Measurements from ENCODE around the gene SUFU.

Gene SUFU

DNA sequence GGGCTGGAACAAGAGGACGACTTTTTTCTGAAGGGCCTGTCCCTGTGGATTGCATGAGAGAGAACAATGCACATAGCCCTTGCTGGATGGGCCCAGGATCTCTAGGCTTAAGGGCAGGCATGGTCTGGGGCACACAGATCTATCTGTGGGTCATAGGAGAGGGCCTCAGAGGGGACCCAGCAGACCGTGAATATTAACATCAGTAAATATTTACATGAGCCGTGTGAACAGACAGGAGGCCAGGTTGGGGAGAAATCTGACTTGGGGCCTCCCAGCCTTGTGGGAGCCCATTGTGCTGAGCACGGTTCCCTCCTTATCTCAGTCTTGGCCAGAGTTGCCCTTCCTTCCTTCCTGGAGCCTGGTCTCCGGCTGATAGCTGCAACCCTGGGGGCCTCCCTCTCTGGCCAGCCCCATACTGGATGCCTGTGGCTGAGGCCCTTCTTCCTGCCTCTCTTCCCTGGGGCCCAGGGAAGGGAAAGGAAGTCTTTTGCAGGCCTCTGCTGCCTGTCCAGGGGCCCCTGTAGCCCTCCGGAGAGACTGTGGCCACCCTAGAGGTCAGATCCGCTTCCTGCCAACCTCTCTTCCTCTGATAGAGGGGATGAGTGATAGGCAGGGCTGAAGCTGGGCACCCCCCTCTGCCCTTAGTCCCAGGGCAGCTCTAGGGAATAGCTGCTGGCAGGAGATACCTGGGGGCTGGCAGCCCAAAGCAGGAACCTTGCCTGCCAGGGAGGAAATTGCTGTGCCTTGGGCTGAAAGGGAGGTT is 96.0 kb downstream of the SUFU start:
- no peak for DNase-seq

DNA sequence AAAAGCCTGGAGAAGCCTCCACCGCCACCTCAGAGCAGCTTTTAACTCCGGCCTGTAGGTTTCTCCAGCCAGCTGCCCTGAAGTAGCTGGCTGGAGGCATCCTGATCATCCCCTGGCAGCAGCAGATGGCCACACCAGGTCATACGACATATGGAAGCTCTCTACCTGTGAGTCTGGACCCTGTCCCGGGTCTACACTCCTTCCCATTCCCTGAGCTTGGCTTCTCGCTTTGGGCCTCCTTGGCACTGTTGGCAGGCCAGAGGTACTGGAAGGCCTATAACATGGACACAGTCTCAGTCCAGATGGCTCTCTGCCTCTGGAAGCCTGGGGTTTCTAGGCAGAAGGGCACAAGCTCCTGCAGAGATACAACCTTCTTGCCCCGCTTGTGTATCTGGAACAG is 97.0 kb downstream of the SUFU start:
- no peak for DNase-seq

DNA sequence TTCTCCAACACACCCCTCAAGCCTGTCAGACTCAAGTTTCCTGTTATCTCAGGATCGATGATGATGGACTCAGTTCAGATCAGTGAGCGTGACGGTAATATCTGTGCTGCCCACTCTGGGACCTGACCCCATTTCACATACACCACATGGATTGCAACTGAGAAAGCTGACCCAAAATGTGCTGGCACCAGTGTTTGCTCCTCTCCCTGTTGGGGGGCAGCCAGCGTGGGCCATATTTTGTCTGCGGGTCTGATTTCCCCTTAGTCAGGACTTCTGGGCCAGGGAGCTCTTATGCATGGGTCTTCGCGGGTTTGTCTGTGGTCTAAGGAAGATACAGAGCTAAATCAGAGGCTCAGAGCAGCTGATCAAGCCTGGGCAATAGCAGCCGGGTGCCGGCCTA is 97.9 kb downstream of the SUFU start:
- no peak for DNase-seq

DNA sequence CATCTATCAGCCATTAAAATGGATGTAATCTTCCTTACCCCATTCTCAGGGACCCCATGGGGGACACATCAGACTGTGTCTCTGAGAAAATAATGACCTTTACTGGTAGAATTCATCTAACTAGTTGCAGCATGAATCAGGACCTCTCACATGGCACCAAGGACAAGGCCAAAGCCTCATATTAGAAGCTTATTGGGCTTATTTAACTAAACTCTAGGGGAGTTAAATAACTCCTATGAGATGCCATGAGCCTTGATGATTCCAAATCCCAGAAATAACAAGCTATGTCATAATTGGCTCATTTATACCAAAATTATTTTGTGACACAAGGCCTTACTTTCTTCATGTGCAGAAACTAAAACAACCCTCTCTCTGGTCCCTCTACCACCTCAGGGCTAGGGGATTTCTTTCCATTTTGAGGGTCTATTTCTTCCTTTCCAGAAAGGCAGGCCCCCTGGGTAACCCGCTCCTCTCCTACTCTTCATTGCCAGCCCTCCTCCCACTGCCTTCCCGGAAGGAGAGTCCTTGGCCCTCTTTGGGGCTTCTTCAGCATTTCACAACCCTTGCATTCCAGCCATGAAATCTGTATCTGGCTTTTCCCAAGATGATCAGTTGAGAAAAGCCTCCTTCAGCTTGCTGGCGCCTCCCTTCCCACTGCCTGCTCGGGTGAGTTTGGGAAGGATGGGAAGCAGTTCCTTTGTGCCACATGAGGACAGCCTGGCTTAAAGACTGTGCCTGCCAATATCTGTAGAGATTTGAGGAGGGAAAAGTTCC is 98.7 kb downstream of the SUFU start:
- DNase-seq = no peak

DNA sequence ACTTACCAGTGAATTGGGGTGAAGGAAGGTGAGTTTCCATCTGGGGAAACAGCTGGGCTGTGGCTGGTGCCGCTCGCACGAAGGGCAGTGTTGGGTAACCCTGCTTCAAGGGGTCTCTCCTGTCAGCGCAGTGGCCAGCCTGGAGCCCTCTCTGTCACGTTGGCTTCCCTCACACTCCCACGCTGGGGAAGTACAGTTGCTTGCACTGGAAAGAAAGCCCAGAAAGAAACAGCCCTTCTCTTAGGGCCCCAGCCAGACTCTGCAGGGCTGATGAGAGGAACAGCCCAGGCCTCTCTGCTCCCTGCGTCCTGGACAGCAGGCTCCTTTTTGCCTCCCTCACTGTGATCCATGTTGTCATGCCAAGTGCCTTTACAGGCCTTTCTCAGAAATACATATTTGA is 100.2 kb downstream of the SUFU start:
- DNase-seq = no peak

DNA sequence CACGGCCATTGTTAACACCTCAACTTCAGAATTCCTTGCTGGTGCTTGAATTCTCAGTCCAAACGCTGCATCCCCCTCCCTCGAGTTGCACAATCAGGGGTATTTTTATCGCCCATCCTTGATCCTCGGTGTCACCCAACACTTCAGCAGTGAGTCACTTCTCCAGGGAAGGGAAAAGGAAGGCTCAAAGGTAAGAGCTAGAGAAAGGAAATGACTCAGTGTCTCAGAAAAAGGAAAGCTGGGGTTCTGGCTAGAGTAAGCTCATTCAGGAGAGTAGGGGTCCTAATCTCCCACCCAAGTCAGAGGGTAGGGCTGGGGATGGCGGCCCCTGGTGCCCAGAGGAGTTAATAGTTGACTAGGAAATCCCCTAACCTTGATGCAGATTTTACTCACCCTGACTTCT is 100.7 kb downstream of the SUFU start:
- no peak for DNase-seq

DNA sequence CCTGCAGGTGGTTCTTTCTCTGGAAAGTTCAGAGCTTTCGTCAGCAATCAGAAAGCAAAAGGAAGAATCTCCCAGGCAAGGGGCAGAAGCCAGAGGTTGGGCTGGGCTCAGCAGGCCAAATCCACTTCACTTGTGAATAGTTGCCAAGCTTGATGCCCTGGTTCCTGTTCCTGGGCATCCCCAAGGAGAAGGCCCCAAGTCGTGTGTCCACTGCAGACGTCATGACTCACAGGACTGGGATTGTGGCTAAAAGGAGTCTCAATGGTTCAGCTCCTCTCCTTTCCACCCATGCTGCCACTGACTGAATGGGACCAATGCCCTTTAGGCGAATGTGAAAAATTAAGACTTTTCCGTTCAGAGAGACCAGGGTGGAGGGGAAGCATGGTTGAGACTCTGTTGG is 101.9 kb downstream of the SUFU start:
- no peak for DNase-seq

DNA sequence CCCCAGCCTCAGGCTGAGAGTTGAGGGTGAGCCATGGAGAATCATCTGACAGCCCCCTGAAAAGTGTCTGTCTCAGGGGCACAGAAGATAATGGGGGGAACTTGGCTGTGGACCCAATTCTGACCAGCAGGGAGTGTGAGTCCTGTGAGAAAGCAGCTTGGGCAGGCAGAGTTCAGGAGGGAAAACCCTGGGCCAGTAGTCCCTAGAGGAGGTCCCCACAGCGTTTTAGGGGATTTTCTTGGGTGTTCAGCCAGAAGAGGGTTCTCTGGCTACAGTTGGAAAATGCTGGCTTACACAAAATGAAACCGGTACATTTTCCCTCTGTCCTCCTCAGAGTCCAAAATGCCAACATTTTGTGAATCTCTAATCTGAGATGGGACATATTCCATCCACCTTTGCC is 104.7 kb downstream of the SUFU start:
- no peak for DNase-seq

DNA sequence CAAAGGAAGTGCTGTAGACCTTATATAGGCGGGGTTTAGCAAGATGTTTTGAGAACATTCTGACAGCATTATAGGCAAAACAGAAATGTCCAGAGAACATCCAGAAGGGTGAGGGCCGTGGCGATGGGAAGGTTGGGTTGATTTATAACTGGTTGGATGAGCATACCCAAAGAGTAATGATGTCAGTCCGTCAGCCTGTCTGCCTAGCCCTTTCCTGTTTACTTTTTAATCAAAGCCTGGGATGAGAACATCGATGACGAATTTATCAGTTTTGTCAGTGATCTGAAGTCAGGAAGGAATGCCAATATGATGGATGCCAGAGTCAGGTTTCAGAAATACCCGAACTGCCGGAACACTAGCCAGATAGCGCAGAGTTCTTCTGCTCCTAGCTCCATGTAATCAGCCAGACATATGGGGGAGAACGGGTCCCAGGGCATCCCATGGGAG is 106.7 kb downstream of the SUFU start:
- no peak for DNase-seq

DNA sequence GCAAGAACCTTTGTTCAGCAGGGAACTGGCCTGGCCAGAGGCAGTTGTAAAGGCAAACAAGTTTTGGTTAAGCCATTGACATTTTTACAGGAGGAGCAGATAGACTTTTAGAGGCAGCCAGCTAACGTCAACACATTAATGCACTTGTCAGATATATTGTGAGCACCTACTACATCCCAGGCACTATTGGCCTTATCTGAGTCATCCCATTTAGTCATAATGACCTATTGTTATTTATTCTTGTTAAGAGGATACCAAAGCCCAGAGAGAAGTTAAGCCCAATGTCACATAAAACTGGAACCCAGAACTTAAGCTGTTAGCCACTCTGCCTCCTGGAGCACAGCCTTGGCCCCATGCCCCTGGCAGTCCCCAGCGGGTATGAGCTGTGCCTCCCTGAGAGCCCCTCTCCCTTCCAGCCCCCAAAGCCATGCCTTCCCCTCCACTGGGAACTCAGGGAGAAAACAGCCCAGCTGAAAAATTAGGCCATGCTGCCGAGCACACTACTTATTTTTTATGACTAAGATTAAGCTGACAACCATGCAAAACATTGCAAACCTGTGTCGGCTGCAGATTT is 107.8 kb downstream of the SUFU start:
- no peak for DNase-seq

DNA sequence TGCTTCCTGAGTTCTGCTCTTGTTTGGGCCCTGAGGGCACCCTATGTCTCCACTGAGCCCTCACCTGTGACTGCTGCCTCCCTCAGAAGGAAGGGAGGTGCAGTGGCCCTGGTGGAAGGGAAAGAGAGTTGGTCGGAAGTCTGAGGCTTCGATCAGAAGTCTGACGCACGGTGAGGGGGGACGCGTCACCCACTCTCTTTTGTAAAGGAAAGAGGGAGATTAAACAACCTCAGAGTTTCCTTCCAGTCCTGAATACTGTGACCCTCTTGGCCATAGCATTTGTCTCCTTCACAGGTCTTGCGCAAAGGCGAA is 109.1 kb downstream of the SUFU start:
- no peak for DNase-seq

DNA sequence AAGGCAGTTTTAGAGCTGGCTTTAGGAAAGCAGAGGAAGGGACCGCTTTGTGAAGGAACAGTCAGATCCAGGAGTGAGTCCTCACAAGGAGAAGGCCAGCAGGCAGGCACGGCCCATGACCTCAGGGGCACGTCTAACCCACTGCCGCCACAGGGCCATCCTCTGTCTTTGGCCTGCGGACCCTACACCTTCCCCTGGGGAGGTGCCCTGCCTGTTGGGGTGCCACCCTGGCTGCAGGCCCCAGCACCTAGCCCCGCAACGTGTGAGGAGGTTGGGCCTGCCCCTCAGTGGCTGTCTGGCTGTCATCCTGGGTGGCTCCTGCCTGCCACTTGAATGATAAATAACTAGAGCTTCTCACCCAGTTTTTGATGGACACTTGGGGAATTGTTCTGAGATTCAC is 109.5 kb downstream of the SUFU start:
- no peak for DNase-seq

DNA sequence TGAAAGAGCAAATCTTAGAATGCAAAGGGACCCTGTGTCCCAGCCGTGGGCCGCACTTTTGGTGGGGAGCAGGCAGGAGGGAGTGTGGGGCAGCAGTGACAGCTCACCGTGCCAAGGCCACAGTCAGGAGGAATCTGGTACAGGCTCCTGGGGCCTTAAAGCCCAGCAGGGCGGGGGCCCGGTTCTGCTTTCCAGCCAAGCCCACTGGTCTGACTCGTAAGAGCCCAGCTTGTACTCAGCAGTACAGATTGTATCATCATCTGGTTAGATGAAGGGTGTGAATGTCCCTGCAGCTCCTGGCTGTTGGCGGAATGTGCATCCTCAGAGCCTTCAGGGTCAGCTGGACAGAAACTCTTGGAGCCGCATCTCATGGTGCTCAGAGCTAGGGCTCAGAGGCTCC is 110.0 kb downstream of the SUFU start:
- no peak for DNase-seq

DNA sequence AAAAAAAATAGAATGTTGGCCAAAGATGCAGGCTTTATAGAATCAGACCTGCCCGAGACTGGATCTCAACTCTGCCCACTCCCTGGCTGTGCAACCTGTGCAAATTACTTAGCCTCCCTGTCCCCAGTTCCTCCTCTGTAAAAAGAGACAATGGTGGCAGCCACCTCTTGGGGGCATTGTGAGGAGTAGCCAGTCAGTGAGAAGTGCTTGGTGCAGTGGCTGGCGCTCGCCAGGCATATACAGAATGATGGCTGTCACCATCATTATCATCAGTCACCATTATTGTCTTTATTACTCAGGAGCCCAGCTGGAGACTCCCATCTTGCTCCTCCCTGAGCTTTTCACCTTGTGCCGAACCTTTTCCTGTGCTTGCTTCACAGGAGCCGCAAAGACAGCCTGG is 111.1 kb downstream of the SUFU start:
- DNase-seq = no peak

DNA sequence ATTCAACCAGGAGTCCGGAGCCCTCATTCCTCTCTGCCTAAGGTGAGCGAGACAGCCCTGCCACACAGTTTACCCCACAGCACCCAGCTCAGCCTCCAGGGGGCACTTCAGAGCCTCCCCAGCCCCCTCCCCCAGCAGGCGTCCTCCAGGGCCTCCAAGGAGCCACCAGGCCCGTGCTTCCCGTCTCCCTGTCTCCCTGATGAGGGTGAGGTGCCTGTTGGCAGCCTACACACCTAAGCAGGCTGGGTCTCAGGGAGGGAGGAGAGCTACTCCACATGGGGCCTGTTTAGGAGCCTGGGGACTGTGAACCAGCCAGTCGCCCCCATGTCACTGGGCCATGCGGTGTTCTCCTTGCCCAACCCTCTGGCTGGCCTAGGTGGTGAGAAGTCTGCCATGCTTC is 111.6 kb downstream of the SUFU start:
- DNase-seq = no peak

DNA sequence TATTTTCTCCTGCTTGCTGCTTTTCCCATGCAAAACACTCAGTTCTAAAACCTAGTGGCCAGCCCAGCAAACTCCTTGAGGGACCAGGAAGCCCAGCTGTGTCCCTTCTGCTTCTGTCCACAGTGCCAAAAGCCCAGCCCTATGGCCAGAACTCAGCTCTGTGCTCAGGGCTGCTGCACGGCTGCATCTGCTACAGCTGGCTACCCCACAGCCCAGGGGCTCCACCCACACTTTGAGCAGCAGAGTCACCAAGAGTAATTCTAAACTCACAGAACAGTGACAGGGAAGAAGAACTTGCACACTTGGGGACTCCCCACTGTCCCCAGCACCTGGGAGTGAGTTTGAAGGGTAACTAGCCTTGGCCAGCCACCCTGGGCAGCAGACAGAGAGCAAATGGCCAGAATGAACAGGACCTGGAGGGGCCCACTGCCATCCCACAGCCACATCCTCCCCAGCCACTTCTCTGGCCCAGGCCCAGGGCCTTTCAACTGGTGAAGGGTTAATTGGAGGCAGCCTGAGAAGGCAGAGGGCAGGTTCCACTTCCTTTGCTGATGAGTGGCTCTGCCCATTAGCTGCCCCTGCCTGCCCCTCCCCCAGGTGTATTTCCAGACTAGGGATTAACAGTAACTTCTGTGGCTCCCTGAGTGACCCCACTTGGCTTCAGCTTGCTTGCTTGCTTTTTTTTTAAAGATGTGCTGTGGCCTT is 112.4 kb downstream of the SUFU start:
- DNase-seq = no peak

DNA sequence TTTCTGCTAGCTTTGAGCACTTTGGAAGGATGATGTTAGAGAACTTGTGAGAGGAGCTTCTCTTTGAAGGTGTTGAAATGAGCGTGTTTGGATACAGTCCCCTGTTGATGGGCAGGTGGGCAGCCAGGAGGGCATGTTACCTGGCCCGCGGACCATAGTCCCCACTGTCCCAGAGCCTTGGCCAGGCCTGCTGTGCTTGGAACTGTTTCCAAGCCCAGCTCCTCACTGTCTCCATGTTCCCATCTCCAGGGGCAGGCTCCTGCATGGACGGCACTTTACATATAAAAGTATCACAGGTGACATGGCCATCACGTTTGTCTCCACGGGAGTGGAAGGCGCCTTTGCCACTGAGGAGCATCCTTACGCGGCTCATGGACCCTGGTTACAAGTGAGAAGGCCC is 113.3 kb downstream of the SUFU start:
- DNase-seq = no peak

DNA sequence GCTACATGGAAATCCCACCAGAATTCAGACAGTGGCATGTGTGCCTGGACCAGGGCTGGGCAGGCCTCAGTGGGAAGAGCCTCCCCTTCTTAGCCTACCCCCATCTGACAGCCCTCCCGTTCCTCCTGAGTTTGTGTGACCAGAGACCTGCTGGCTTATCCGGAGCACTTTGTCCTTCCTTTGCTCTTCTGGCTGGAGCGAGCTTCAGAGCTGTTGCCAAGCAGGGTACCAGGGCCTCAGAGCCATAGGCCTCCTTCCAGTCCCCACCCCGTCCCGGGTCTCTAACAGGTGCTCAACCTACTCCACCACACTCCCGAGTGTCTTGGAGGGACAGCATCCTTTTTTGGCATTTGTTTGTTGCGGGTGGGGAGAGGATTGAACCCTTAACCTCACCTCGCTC is 114.0 kb downstream of the SUFU start:
- no peak for DNase-seq

DNA sequence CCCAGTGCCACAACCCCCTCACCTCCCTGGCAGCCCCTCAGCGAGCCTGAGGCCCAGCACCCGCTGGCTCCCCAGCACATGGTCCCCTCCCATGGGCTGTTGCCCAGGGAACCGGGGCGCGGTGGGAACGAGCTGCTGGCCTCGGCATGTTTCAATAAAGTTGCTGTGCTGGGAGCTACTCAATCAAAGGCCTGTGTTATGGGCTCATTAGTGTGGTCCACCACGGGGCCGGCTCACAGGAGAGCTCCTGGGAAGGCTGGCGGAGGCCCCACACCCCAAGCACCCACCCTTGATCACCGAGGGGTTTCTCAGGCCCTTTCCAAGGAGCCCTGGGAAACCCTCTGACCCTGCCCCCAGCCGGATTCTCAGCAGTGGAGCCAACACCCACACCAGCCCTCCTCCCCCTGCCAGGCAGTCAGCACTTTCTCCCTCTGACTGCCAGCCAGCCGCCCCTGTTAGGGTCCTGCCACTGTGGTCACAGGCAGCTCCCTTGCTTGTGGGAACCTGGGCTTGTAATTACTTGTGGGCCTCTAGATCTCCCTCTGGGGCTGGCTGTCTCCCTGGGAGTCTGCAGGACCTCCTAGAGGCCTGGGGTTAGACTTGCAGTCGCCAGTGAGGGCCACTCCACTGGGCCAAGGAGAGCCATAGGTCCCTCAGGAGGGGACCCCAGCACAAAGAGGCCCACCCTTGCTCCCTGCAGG is 115.7 kb downstream of the SUFU start:
- no peak for DNase-seq

DNA sequence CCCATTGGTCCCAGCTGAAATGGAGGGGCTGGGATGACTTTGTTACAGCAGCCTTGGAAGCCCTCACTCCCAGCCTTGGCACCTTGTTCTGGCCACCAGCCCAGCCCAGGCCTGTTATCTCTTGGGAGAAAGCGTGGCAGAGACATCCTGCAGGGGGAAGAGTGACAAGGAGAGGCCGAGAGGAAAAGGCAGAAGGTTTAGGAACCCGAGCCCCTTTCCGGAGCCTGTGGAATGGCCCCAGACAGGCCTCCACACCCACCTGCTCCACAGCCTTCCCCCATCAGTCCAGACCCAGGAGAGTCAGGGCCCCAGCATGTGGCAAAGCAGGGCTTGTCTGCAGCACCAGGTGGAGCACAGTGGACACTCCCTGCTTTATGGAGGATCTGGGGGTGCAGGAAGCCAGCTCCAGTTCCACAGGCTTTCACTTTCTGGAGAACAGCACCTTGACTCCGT is 116.4 kb downstream of the SUFU start:
- DNase-seq = no peak

DNA sequence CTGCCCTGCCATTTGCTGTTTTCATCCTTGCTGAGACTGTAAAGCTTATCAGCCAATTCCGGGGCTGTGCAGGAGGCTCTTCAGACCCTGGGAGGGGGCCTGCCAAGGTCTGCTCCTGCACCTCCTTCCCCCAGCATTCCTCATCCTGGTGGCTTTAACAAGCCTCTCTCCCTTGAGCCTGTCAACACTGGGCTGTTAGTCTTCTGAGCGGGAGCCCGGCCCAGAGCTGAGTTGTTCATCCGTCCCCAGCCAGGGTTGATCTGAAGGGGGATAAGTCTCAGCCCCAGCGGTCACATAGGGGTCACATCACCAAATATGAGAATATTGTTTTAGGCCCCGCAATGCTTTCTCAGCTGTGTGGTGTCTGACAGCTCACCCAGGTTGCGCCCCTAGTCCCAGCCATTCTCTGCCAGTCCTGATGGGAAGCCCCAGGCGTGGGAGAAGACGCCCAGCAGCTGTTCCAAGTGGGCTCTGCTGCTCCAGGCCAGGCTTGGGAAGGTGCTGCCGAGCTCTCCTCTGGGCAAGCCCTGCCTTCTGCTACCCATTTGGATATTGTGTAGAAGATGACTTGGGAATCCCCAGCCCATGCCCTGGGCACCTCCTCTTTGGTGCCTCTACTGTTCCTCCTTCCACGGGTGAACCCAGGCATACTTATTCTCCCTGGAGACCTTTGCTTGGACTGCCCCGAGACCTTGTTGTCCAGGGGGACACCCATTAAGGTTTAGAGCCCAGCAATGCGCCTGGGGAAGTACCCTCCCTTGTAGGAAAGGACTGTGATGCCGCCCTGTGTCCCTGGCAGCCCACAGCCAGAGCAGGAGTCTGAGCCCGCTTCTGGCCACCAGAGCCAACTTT is 117.0 kb downstream of the SUFU start:
- DNase-seq = no peak

All from NCI-H2171 treated with DMSO at 0.1 percent for 48 hours (cell line).